Heart left ventricle (tissue), 16 donors: ENCODE measurements around the gene BTRC. TPM values are rescaled to one million over a fixed set of nuclear protein-coding genes. Genes with fewer than 3 reads are reported as not detected.
"Not testable (repeated sequence)": the region's sequence is repeated elsewhere in the genome, so short reads cannot be mapped to it uniquely, and the experiment has no call there.

Source experiments
- ATAC-seq, 4 donors: fragments of 200-7000 bp; cut with Tn5 transposase; one replicate each; pipeline ENCODE4 v1.9.1; 2020 to 2022; ENCODE audit warnings: moderate library complexity in 4 of 4, mild to moderate bottlenecking in 3 of 4, moderate number of reproducible peaks in 1 of 4
- DNase-seq, 5 donors: peaks; one replicate each; pipeline ENCODE4 v3.0.0-alpha.2; 2020
- H3K27ac ChIP-seq, 12 donors: fragments of 200-600 bp; sonication (generic) in 4 of 12; one replicate each; pipeline versions ENCODE4 v1.5.0 to v1.8.0; 2016 to 2022; ENCODE audit warnings: mild to moderate bottlenecking in 2 of 12
- H3K27me3 ChIP-seq, 9 donors: fragments of 200-600 bp; sonication (generic) in 2 of 9; one replicate each; pipeline versions ENCODE4 v1.5.1 to v1.8.0; 2016 to 2022; ENCODE audit warnings: mild to moderate bottlenecking in 3 of 9
- H3K36me3 ChIP-seq, 9 donors: fragments of 200-600 bp; sonication (generic) in 2 of 9; one replicate each; pipeline versions ENCODE4 v1.5.0 to v1.8.0; 2018 to 2022; ENCODE audit warnings: mild to moderate bottlenecking in 2 of 9
- H3K4me1 ChIP-seq, 12 donors: fragments of 200-600 bp; sonication (generic) in 4 of 12; one replicate each; pipeline versions ENCODE4 v1.5.0 to v1.8.0; 2016 to 2022; ENCODE audit warnings: mild to moderate bottlenecking in 3 of 12
- H3K4me3 ChIP-seq, 12 donors: fragments of 200-600 bp; sonication (generic) in 4 of 12; one replicate each; pipeline versions ENCODE4 v1.5.0 to v1.8.0; 2017 to 2022; ENCODE audit warnings: mild to moderate bottlenecking in 9 of 12, moderate library complexity in 4 of 12
- H3K9me3 ChIP-seq, 12 donors: fragments of 200-600 bp; sonication (generic) in 4 of 12; one replicate each; pipeline versions ENCODE4 v1.5.0 to v1.8.0; 2016 to 2022; ENCODE audit warnings: mild to moderate bottlenecking in 1 of 12
- CTCF ChIP-seq, 12 donors: fragments of 200-600 bp; sonication (generic) in 4 of 12; IDR thresholded peaks; one replicate each; pipeline versions ENCODE4 v1.5.0 to v1.8.0; 2018 to 2022; ENCODE audit warnings: antibody characterized with exemption in 12 of 12, mild to moderate bottlenecking in 5 of 12
- POLR2A ChIP-seq, 2 donors: fragments of 450-650 bp; IDR thresholded peaks; one replicate each; pipeline ENCODE4 v1.6.1; 2017; ENCODE audit warnings: antibody characterized with exemption in 2 of 2, mild to moderate bottlenecking in 2 of 2, moderate library complexity in 2 of 2
- WGBS, 4 donors: extraction: QIAGEN DNeasy Blood & Tissue Kit in 2 of 4; methylation state at CpG; one replicate each; pipeline versions ENCODE4 v1.1.5 to v1.1.7; 2013 to 2018; 5-methylcytosine and 5-hydroxymethylcytosine counted together
- intact Hi-C, 10 donors: fragments of 100-400 bp; cut with DNase I; formaldehyde crosslinking; loops; one replicate each; pipeline versions ENCODE4 v1.11.1 to v1.14.2; 2022
- polyA plus RNA-seq, 2 donors: library from polyadenylated mRNA; stranded (reverse); fragments of 200-250 nt; gene quantifications; one replicate each; pipeline ENCODE4 v1.2.3, GENCODE V29; 2013
- total RNA-seq, 9 donors: library from RNA; depleted of rRNA in 2 of 9; stranded (reverse); fragments of >200 nt in 2 of 9; fragmentation: NEBNext Ultra II Directional in 3 of 9; extraction: Animal tissue kit (Norgen Biotek cat#: 25700) in 3 of 9; gene quantifications; one replicate each; pipeline versions ENCODE4 v1.1.0 to v1.2.4, GENCODE V29; 2016 to 2023
- donor health status: ischemic (EF 13 %, LVEDD 7.1; RV severe dilation, severe dysfunction).
- donor health status: healthy with polysubstance abuse.
- donor health status: DM: no; HTN: yes; CAD: no.
- donor health status: DM: no; HTN: no; CAD: no.
- donor health status: ischemic (EF 25% LVEDD 6.9; RV normal size, moderate dysfunction).
- donor health status: ischemic (EF 25% LVEDD 5.7; RV mildly dilated, moderate dysfunction).
- donor health status: healthy.
- donor health status: DM: yes; HTN: yes; CAD: no.
- donor health status: ischemic (EF 35%, LVEDD 5.7; RV mildly dilated, moderate dysfunction).
- donor health status: nonischemic (EF 11% LVEDD 7.7; RV severe dilation, severe dysfunction).
- donor health status: DM: yes; HTN: yes; CAD: no.
- donor health status: PGD.
- donor health status: ischemic (EF 29% LVEDD 5.4; RV normal size, mild dysfunction).
- donor health status: nonischemic (EF 23%, LVEDD 6.1; RV moderate dilation, normal function).

Gene BTRC
- total and polyA plus RNA-seq, 11 donors, result 10.7 to 53.5 (median 32.1) TPM

GRCh38 chr10:101385866-101386658 lies 32.1 kb downstream of the BTRC start:
- DNase-seq (no peak), ATAC-seq (peak; percentile 61 to 84 (median 76))
- Histone ChIP-seq H3K36me3 (peaks cover 0 to 3% (median 0%) of the 10 kb centered on the region in 9 donors), H3K27ac (peak overlapping the region in 9 of 12 donors; percentile 6 to 61 (median 38)), H3K4me1 (peaks cover 0 to 28% (median 10%) of the 10 kb centered on the region in 12 donors), H3K9me3 (no peaks in the 10 kb centered on the region), H3K4me3 (no peak overlapping the region), H3K27me3 (no peaks in the 10 kb centered on the region)
- intact Hi-C loops, result loop anchor here in 1 of 10 donors (5.0 kb wide), 1 partner anchor 71 kb away; no protein-coding TSS in a partner anchor
- no peak for TF ChIP-seq POLR2A (IDR thresholded peaks at IDR 0.05)
- no peak for TF ChIP-seq CTCF (IDR thresholded peaks at IDR 0.05)
- 55 to 69% (median 60%) methylated on average over 1 of the region's 1 CpG for WGBS, 4 donors

GRCh38 chr10:101386659-101387259 lies 32.8 kb downstream of the BTRC start:
- intact Hi-C loops, result loop anchor here in 1 of 10 donors (5.0 kb wide), 1 partner anchor 71 kb away; no protein-coding TSS in a partner anchor
- no peak overlapping the region for H3K4me3 ChIP-seq
- peak overlapping the region in 8 of 12 donors; percentile 11 to 61 (median 38) for H3K27ac ChIP-seq
- H3K36me3 ChIP-seq, result peaks cover 0 to 3% (median 0%) of the 10 kb centered on the region in 9 donors
- no peaks in the 10 kb centered on the region for H3K27me3 ChIP-seq
- H3K4me1 ChIP-seq, result peaks cover 0 to 28% (median 8%) of the 10 kb centered on the region in 12 donors
- no peaks in the 10 kb centered on the region for H3K9me3 ChIP-seq
- 82 to 89% (median 85%) methylated on average over 4 of the region's 4 CpGs for WGBS, 4 donors
- TF ChIP-seq CTCF (IDR thresholded peaks at IDR 0.05) (no peak), POLR2A (IDR thresholded peaks at IDR 0.05) (no peak)
- DNase-seq, result no peak
- no peak for ATAC-seq

GRCh38 chr10:101388676-101389276 lies 34.8 kb downstream of the BTRC start:
- 81 to 98% (median 96%) methylated on average over 2 of the region's 2 CpGs for WGBS, 4 donors
- H3K4me1 ChIP-seq, result peaks cover 0 to 24% (median 8%) of the 10 kb centered on the region in 12 donors
- TF ChIP-seq POLR2A (IDR thresholded peaks at IDR 0.05), result no peak
- TF ChIP-seq CTCF (IDR thresholded peaks at IDR 0.05), result no peak
- no peak overlapping the region for H3K4me3 ChIP-seq
- no peak overlapping the region for H3K27ac ChIP-seq
- no peak for ATAC-seq
- peaks cover 0 to 3% (median 0%) of the 10 kb centered on the region in 9 donors for H3K36me3 ChIP-seq
- H3K27me3 ChIP-seq, result no peaks in the 10 kb centered on the region
- intact Hi-C loops, result loop anchor here in 1 of 10 donors (5.0 kb wide), 1 partner anchor 69 kb away; no protein-coding TSS in a partner anchor
- H3K9me3 ChIP-seq, result no peaks in the 10 kb centered on the region
- DNase-seq, result no peak

GRCh38 chr10:101389532-101389931 lies 35.6 kb downstream of the BTRC start:
- not testable (repeated sequence) for H3K9me3 ChIP-seq, H3K4me3 ChIP-seq, H3K36me3 ChIP-seq, DNase-seq, H3K27ac ChIP-seq, ATAC-seq, H3K27me3 ChIP-seq
- WGBS, 4 donors, result 72 to 100% (median 97%) methylated on average over 2 of the region's 2 CpGs
- intact Hi-C loops, result loop anchor here in 1 of 10 donors (5.0 kb wide), 1 partner anchor 68 kb away; no protein-coding TSS in a partner anchor
- H3K4me1 ChIP-seq, result peaks cover 0 to 29% (median 11%) of the 10 kb centered on the region in 12 donors
